GM12878 (cell line): ENCODE results near the gene G6PC1. TPM values are rescaled to one million over a fixed set of nuclear protein-coding genes. Genes with fewer than 3 reads are reported as not detected.

ENCODE experiments used
- ATAC-seq: fragments of 200-7000 bp; cut with Tn5 transposase; 3 replicates; pipeline ENCODE4 v1.9.1; 2020; ENCODE audit warnings: mild to moderate bottlenecking, moderate library complexity
- BruUV-seq: library from RNA; stranded (reverse); fragments of 400-500 nt; replicated peaks from 2 replicates; lab custom pipeline; 2021; lab: Mats Ljungman, UMichigan
- CTCF ChIA-PET: fragments of 300-600 bp; sonication (Branson Sonifier 250); formaldehyde crosslinking; extraction: SDS; loops from one replicate; lab custom pipeline; 2021; ENCODE audit warnings: inconsistent platforms; lab: Yijun Ruan, JAX
- POLR2A ChIA-PET: fragments of 350-600 bp; formaldehyde crosslinking; extraction: SDS; loops from one replicate; lab custom pipeline; 2021; ENCODE audit warnings: inconsistent platforms; lab: Charles Lee
- RAD21 ChIA-PET: fragments of 300-600 bp; sonication (Branson Sonifier 250); formaldehyde crosslinking; loops from one replicate; lab custom pipeline; 2023; ENCODE audit warnings: antibody characterized with exemption; ENCODE audit not compliant: unreplicated experiment; lab: Charles Lee
- SMC1A ChIA-PET: fragments of 300-600 bp; sonication (Branson Sonifier 250); formaldehyde crosslinking; loops from one replicate; lab custom pipeline; 2023; ENCODE audit not compliant: unreplicated experiment, uncharacterized antibody; lab: Charles Lee
- DNase-seq: peaks from one replicate; pipeline ENCODE4 v3.0.0-alpha.2; 2011; ENCODE audit warnings: low read depth, low spot score
- FAIRE-seq: peaks from 3 replicates; lab custom pipeline; 2011; peaks lifted over from hg19 to GRCh38; lab: Jason Lieb, UNC
- H2AFZ ChIP-seq: 2 replicates; pipeline ENCODE4 v1.6.0; 2011; ENCODE audit warnings: low read depth, low read length, control low read depth; ENCODE audit not compliant: control insufficient read depth
- H3K27ac ChIP-seq: 2 replicates; pipeline ENCODE4 v1.5.1; 2011; ENCODE audit warnings: control low read depth; ENCODE audit not compliant: control insufficient read depth, insufficient read depth
- H3K27me3 ChIP-seq, 2 experiments: replicated peaks in 1 of 2; 2 replicates each; pipeline versions ENCODE4 v1.6.0 to v1.6.1; 2011; ENCODE audit warnings: low read length in 1 of 2; ENCODE audit not compliant: control insufficient read depth in 2 of 2, insufficient read depth in 2 of 2
- H3K36me3 ChIP-seq, 2 experiments: 2 replicates each; pipeline ENCODE4 v1.5.1; 2011; ENCODE audit warnings: low read length in 1 of 2; ENCODE audit not compliant: control insufficient read depth in 2 of 2, insufficient read depth in 2 of 2
- H3K4me1 ChIP-seq: 2 replicates; pipeline ENCODE4 v1.6.1; 2011; ENCODE audit warnings: mild to moderate bottlenecking, low read length, moderate library complexity, mixed read lengths; ENCODE audit not compliant: control insufficient read depth, insufficient read depth
- H3K4me2 ChIP-seq: 2 replicates; pipeline ENCODE4 v1.6.0; 2011; ENCODE audit warnings: control low read depth; ENCODE audit not compliant: control insufficient read depth, insufficient read depth
- H3K4me3 ChIP-seq: fragments of 200-600 bp; sonication (generic); 2 replicates; pipeline ENCODE4 v1.5.1; 2016
- H3K79me2 ChIP-seq: 2 replicates; pipeline ENCODE4 v1.6.0; 2011; ENCODE audit warnings: low read length; ENCODE audit not compliant: control insufficient read depth, insufficient read depth
- H3K9ac ChIP-seq: 2 replicates; pipeline ENCODE4 v1.8.0; 2011; ENCODE audit warnings: low read length, control low read depth, mixed read lengths; ENCODE audit not compliant: control insufficient read depth, insufficient read depth
- H3K9me3 ChIP-seq: replicated peaks from 3 replicates; pipeline ENCODE4 v1.5.1; 2011; ENCODE audit warnings: mild to moderate bottlenecking, low read length; ENCODE audit not compliant: control insufficient read depth, insufficient read depth
- H4K20me1 ChIP-seq: 2 replicates; pipeline ENCODE4 v1.6.0; 2011; ENCODE audit not compliant: control insufficient read depth, insufficient read depth
- ELK1 ChIP-seq: IDR thresholded peaks from 2 replicates; pipeline ENCODE4 v1.6.1; 2012; ENCODE audit warnings: low read depth, low read length, improper control_type of control experiment
- ESRRA ChIP-seq: IDR thresholded peaks from 2 replicates; pipeline ENCODE4 v1.6.1; 2012; ENCODE audit warnings: mild to moderate bottlenecking, low read length, improper control_type of control experiment
- IKZF2 ChIP-seq, 2 experiments: fragments of 450-650 bp; IDR thresholded peaks; 2 replicates each; pipeline ENCODE4 v1.6.1; 2017; ENCODE audit warnings: mild to moderate bottlenecking in 2 of 2, moderate library complexity in 2 of 2
- KAT2A ChIP-seq: conservative IDR thresholded peaks from 2 replicates; pipeline ENCODE4 v1.6.1; 2011; ENCODE audit warnings: low read depth, low read length; ENCODE audit not compliant: control insufficient read depth
- MYB ChIP-seq: fragments of 150-350 bp; IDR thresholded peaks from 2 replicates; pipeline ENCODE4 v1.6.1; 2014; ENCODE audit warnings: mild to moderate bottlenecking, low read depth, low read length, borderline replicate concordance
- NBN ChIP-seq: fragments of 450-650 bp; IDR thresholded peaks from 2 replicates; pipeline ENCODE4 v1.6.1; 2016
- POLR2AphosphoS2 ChIP-seq: IDR thresholded peaks from 2 replicates; pipeline ENCODE4 v1.6.1; 2011; ENCODE audit warnings: low read depth, mild to moderate bottlenecking, low read length, improper control_type of control experiment, moderate library complexity
- SMARCA5 ChIP-seq: fragments of 450-650 bp; IDR thresholded peaks from 2 replicates; pipeline ENCODE4 v1.6.1; 2017; ENCODE audit warnings: mild to moderate bottlenecking
- SPI1 ChIP-seq: IDR thresholded peaks from 2 replicates; pipeline ENCODE4 v1.6.1; 2011; ENCODE audit warnings: low read depth, mild to moderate bottlenecking, low read length, moderate library complexity, borderline replicate concordance; ENCODE audit not compliant: insufficient read depth
- SUPT20H ChIP-seq: IDR thresholded peaks from 2 replicates; pipeline ENCODE4 v1.6.1; 2011; ENCODE audit warnings: low read depth, mild to moderate bottlenecking, low read length, moderate library complexity, borderline replicate concordance; ENCODE audit not compliant: control insufficient read depth
- ZBTB40 ChIP-seq: fragments of 450-650 bp; IDR thresholded peaks from 2 replicates; pipeline ENCODE4 v1.6.1; 2016; ENCODE audit warnings: mild to moderate bottlenecking, moderate library complexity, borderline replicate concordance
- WGBS: methylation state at CpG from one replicate; pipeline ENCODE4 v1.1.6; 2016; ENCODE audit warnings: low lambda C conversion rate; ENCODE audit not compliant: insufficient replicate concordance, insufficient coverage; ENCODE audit errors: missing lambda C conversion rate; 5-methylcytosine and 5-hydroxymethylcytosine counted together
- in situ Hi-C: fragments of 300-500 bp; cut with MboI; formaldehyde crosslinking; loops from 9 replicates; pipeline ENCODE4 v1.14.3; 2018; ENCODE audit warnings: mixed read lengths
- intact Hi-C: fragments of 100-400 bp; cut with micrococcal nuclease; formaldehyde crosslinking; loops from one replicate; pipeline ENCODE4 v1.14.2; 2022; ENCODE audit not compliant: unreplicated experiment
- polyA plus RNA-seq, 11 experiments: library from polyadenylated mRNA; depleted of rRNA in 4 of 11; unstranded in 6 of 11; stranded (reverse) in 5 of 11; fragments of >200 nt; fragmentation: Nextera tagmentation in 4 of 11; fragmentation: Illumina TruSeq in 1 of 11; extraction: Ambion mirVana in 4 of 11; extraction: Trizol in 1 of 11; gene quantifications; 1 replicate in 1 of 11; 2 replicates in 10 of 11; pipeline versions ENCODE4 v1.2.1 to v1.2.3, GENCODE V29; 2011 to 2016; ENCODE audit warnings: inconsistent platforms in 2 of 11, missing spikeins in 2 of 11, low read depth in 1 of 11
- total RNA-seq, 4 experiments: library from RNA; depleted of rRNA in 3 of 4; stranded (reverse); fragments of >200 nt in 3 of 4; fragmentation: Illumina TruSeq in 1 of 4; extraction: Trizol in 1 of 4; gene quantifications; 2 replicates each; pipeline versions ENCODE4 v1.2.1 to v1.2.3, GENCODE V29; 2013 to 2021

The G6PC1 gene
- total and polyA plus RNA-seq, 10 of the 15 experiments (the other 5 are each of a cell fraction or from before 2014, with no cell fraction given), result not detected

- TF ChIP-seq ZBTB40 (no peak), NBN (no peak), ESRRA (no peak), SPI1 (no peak), MYB (no peak), SUPT20H (no peak), SMARCA5 (no peak), POLR2AphosphoS2 (no peak)
Observed at GRCh38 chr17:42857389-42857788, 43.2 kb upstream of the G6PC1 start (continued).

DNA sequence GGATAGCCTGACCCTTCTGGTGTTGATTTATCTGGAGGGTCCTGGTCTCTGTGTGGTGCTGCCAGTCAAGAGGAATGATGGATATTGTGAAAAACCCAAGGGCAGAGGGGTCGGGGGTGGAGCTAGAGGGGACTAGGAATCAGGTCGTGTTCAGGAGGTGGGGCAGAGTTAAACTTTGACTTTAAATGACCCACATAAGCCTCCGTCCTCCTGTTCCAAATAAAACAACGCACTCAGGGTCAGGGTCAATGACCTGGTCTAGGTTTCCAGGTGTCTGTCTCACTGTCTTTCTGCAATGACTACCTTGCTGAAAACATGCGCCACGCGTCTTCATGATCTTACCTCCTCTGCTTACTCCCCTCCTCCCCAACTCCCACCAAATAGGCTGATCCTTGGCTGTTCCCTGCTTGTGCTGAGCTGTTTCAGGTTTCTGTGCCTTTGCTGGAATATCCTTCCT is 34.9 kb upstream of the G6PC1 start:
- H3K9ac ChIP-seq, result no peak overlapping the region
- peaks cover 2 to 3% of the 10 kb centered on the region in 2 experiments; a peak in 2 of 4 replicates for H3K27me3 ChIP-seq
- no peaks in the 10 kb centered on the region for H4K20me1 ChIP-seq
- ChIA-PET CTCF (interaction anchor here (0.6 to 1.4 kb wide), 2 partner anchors 63 to 262 kb away, joined by 3 read pairs; no protein-coding TSS in a partner anchor), POLR2A (no interaction called here), RAD21 (no interaction called here), SMC1A (interaction anchor here (0.7 to 1.2 kb wide), 2 partner anchors 23 to 48 kb away, joined by 3 read pairs; no protein-coding TSS in a partner anchor)
- no peak overlapping the region for H3K27ac ChIP-seq
- DNase-seq, result no peak
- no peak for FAIRE-seq
- no TSS peak for BruUV-seq
- no peak overlapping the region for H2AFZ ChIP-seq
- in situ Hi-C loops (no loop called here), intact Hi-C loops (no loop called here)
- TF ChIP-seq IKZF2 (IDR thresholded peaks at IDR 0.05) (no peak), KAT2A (no peak), ELK1 (no peak)
- H3K4me1 ChIP-seq, result no peaks in the 10 kb centered on the region
- no peaks in the 10 kb centered on the region; the same call in 2 of the 3 replicates for H3K9me3 ChIP-seq
- no peaks in the 10 kb centered on the region for H3K79me2 ChIP-seq
- 43% methylated on average over 7 of the region's 7 CpGs for WGBS
- H3K4me3 ChIP-seq, result no peak overlapping the region
- H3K4me2 ChIP-seq, result no peak overlapping the region
- ATAC-seq, result no peak
- H3K36me3 ChIP-seq, result no peaks in the 10 kb centered on the region
